ENCODE measurements around the gene PCBP3. TPM values are rescaled to one million over a fixed set of nuclear protein-coding genes. Genes with fewer than 3 reads are reported as not detected.

Gene PCBP3
- total and polyA plus RNA-seq, 8 donors, result 0.83 to 4.3 (median 1.7) TPM

DNA sequence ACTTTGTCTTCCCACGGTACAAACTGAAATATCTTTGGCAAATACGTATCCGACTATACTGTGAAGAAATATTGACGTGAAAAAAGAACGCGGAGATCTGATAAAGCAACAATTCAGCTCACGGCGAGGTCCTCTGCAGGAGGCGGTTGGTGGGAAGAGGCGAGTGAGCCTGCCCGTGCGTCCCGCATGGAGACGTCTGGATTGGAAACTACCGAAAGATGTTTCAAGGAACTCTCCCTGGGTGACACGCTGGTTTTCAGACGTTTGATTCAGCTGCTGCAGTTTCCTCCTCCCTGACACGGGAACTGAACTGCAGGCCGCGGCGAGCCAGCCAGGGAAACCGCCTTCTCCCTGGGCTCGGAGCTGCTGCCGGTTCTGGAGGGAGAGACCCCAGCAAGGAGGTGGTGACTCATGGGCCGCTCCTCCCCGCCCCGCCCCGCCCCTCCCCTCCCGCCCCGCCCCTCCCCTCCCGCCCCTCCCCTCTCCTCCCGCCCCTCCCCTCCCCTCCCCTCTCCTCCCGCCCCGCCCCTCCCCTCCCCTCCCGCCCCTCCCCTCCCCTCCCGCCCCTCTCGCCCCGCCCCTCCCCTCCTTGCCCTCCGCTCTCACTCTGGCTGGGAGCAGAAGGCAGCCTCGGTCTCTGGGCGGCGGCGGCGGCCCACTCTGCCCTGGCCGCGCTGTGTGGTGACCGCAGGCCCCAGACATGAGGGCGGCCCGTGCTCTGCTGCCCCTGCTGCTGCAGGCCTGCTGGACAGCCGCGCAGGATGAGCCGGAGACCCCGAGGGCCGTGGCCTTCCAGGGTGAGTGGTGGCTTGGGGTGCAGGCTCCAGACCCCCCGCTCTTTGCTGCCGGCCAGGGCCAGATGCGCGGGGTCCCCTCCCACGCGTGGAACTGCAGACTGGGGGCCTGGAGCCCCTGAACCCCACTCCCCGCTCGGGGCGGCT is 337.9 kb downstream of the PCBP3 start, which contains the start of gene COL6A1:
TSS of gene COL6A1 (plus strand) at position 620 of the 941 bp plus-strand sequence. CDS start at position 701, 81 bp downstream.
- DNase-seq, result peak; percentile 70 to 89 (median 77)
- Histone ChIP-seq H3K27ac (peak within 1 kb of the TSS in 2 of 4 donors; percentile 46 to 60), H3K36me3 (no peaks in the 10 kb centered on the region), H3K27me3 (no peaks in the 10 kb centered on the region), H3K4me1 (peaks cover 0 to 5% (median 0%) of the 10 kb centered on the region in 3 donors), H3K9me3 (no peaks in the 10 kb centered on the region), H3K4me3 (peak within 1 kb of the TSS; percentile 38 to 74 (median 68))
- FAIRE-seq, result peak; percentile 13
- TF ChIP-seq, protein P1, sequence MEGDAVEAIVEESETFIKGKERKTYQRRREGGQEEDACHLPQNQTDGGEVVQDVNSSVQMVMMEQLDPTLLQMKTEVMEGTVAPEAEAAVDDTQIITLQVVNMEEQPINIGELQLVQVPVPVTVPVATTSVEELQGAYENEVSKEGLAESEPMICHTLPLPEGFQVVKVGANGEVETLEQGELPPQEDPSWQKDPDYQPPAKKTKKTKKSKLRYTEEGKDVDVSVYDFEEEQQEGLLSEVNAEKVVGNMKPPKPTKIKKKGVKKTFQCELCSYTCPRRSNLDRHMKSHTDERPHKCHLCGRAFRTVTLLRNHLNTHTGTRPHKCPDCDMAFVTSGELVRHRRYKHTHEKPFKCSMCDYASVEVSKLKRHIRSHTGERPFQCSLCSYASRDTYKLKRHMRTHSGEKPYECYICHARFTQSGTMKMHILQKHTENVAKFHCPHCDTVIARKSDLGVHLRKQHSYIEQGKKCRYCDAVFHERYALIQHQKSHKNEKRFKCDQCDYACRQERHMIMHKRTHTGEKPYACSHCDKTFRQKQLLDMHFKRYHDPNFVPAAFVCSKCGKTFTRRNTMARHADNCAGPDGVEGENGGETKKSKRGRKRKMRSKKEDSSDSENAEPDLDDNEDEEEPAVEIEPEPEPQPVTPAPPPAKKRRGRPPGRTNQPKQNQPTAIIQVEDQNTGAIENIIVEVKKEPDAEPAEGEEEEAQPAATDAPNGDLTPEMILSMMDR (IDR thresholded peaks at IDR 0.05), result no peak
- peak; percentile 74 to 82 (median 81) for ATAC-seq
- 1% methylated on average over 39 to 51 of the region's 63 CpGs for WGBS, 2 donors
- intact Hi-C loops (cut with DNase I), result no loop called here

DNA sequence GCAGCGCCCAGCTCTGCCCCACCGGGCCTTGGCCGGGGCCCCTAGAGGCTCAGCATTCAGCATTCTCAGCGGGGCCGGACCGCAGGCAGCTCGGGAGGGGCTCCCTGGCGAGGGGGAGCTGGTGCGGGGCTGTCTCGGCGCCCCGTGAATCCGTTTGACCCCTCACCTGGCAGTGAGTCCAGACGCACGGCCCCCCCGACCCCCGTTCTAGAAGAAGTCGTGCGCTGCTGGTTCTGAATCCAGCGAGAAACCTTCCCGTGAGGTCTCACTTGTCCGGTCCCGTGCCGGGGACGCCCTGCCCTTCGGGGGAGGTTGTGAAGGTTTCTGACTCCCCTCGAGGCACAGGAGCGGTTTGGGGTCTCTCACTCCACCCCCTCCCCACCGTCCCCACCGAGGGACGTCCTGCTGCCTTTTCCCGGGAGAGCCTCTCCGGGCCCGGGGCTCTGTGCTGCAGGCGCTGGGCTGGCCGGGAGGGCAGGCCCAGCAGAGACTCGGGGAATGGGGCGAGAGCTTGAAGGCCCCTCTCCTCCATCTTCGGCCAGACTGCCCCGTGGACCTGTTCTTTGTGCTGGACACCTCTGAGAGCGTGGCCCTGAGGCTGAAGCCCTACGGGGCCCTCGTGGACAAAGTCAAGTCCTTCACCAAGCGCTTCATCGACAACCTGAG is 338.7 kb downstream of the PCBP3 start:
- intact Hi-C loops (cut with DNase I), result no loop called here

DNA sequence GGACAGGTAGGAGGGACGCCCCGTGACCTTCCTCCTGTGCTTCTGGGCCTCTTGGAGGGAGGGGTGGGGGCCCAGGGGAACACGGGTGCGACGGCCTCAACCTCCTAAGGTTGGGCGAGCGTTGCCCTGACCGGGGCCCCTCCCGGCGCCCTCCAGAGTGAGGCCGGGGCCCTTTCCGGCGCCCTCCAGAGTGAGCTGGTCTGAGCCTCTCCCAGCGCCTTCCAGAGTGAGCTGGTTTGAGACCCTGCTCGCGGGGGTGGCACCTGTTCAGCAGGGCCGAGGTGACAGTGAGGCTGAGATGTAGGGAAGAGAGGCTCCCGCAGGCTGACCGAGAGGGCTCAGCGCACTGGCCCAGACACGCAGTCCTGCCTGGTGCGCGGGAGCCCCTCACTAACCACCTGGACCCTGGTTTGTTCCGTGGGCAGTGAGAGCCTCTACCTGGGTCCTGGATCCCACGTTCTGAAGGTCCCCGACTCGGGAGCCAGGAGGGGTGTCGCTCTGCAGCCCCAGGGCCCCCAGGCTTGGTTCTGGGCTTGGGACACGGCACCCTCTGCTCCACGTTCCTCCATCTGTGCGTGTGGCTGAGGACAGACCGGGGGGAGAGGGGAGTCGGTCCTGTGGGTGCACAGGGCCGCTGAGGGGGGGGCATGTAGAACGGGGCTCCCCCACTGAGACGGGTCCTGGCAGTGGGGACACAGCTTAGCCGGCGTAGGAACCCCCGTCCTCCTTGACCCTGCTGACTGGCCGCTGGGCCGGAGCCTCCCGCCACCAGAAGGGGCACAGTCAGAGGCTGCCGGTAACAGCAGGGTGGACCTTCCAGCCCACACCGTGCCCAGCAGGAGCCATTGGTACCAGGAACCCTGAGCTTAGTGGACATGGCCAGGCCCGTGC is 339.5 kb downstream of the PCBP3 start:
- DNase-seq, result peak in 3 of 6 donors; percentile 45 to 74 (median 60)
- Histone ChIP-seq H3K36me3 (no peaks in the 10 kb centered on the region), H3K27me3 (no peaks in the 10 kb centered on the region), H3K4me1 (peaks cover 0 to 5% (median 0%) of the 10 kb centered on the region in 3 donors), H3K4me3 (peak overlapping the region in 3 of 4 donors; percentile 64 to 74 (median 72)), H3K27ac (no peak overlapping the region), H3K9me3 (no peaks in the 10 kb centered on the region)
- no peak for ATAC-seq
- intact Hi-C loops (cut with DNase I), result no loop called here
- FAIRE-seq, result no peak
- TF ChIP-seq, protein P1 (IDR thresholded peaks at IDR 0.05), result no peak
- WGBS, 2 donors, result 76 to 79% methylated on average over 44 to 45 of the region's 45 CpGs

More for the DNA sequence above, 338.7 kb downstream of the PCBP3 start:
- Histone ChIP-seq H3K36me3 (no peaks in the 10 kb centered on the region), H3K9me3 (no peaks in the 10 kb centered on the region), H3K27me3 (no peaks in the 10 kb centered on the region), H3K4me3 (peak overlapping the region; percentile 38 to 74 (median 68)), H3K27ac (peak overlapping the region in 1 of 4 donors; percentile 31), H3K4me1 (peaks cover 0 to 5% (median 0%) of the 10 kb centered on the region in 3 donors)
- ATAC-seq (peak; percentile 41 to 51 (median 48)), DNase-seq (peak in 2 of 6 donors; percentile 72 to 78), FAIRE-seq (no peak)
- TF ChIP-seq, protein P1 (IDR thresholded peaks at IDR 0.05), result no peak
- 8 to 13% methylated on average over 42 to 45 of the region's 45 CpGs for WGBS, 2 donors

DNA sequence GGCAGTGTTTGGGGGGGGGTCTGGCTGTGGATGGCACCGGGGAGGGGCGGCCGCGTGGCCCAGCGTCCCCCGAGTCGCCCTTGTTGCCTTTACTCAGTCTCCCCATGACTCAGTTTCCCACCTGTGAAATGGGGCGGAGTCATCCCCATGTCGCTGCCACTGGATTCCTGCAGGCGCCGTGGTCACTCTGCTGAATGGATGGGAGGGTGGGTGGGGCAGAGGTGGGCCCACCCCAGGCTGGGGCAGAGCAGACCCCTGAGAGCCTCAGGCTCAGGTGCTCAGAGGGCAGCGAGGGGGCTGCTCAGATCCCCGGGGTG is 340.1 kb downstream of the PCBP3 start:
- TF ChIP-seq, protein P1 (IDR thresholded peaks at IDR 0.05), result no peak
- FAIRE-seq, result no peak
- peak in 1 of 6 donors; percentile 38 for DNase-seq
- intact Hi-C loops (cut with DNase I), result no loop called here
- no peak overlapping the region for H3K27ac ChIP-seq
- H3K4me1 ChIP-seq, result peaks cover 0 to 5% (median 0%) of the 10 kb centered on the region in 3 donors
- H3K4me3 ChIP-seq, result peak overlapping the region in 1 of 4 donors; percentile 74
- no peaks in the 10 kb centered on the region for H3K9me3 ChIP-seq
- ATAC-seq, result no peak
- no peaks in the 10 kb centered on the region for H3K27me3 ChIP-seq
- WGBS, 2 donors, result 83 to 93% methylated on average over 12 to 13 of the region's 13 CpGs
- H3K36me3 ChIP-seq, result no peaks in the 10 kb centered on the region

Data from pancreas (tissue), 10 donors.